HL-60 (cell line): ENCODE results near the gene C11orf42.

Source experiments
- DNase-seq, 2 experiments: peaks; one replicate each; pipeline ENCODE4 v3.0.0-alpha.2; 2010 to 2020; ENCODE audit warnings: low read depth in 1 of 2, low spot score in 1 of 2
- H3K27ac ChIP-seq: fragments of 250-450 bp; sonication (Bioruptor Pico); replicated peaks from 2 replicates; pipeline ENCODE4 v1.5.1; 2020; ENCODE audit warnings: mild to moderate bottlenecking, moderate library complexity
- H3K27me3 ChIP-seq: fragments of 250-450 bp; sonication (Bioruptor Pico); 2 replicates; pipeline ENCODE4 v1.5.1; 2021; ENCODE audit warnings: mild to moderate bottlenecking, moderate library complexity; ENCODE audit not compliant: insufficient read depth, poor library complexity, severe bottlenecking
- H3K4me3 ChIP-seq: replicated peaks from 2 replicates; pipeline ENCODE4 v1.5.1; 2011; ENCODE audit warnings: mild to moderate bottlenecking, control low read depth, low read length; ENCODE audit not compliant: insufficient read depth
- GABPA ChIP-seq: IDR thresholded peaks from 2 replicates; pipeline ENCODE4 v1.6.1; 2012; ENCODE audit warnings: low read depth
- POLR2AphosphoS5 ChIP-seq: IDR thresholded peaks from 2 replicates; pipeline ENCODE4 v1.6.1; 2012; ENCODE audit warnings: low read depth
- SPI1 ChIP-seq: IDR thresholded peaks from 2 replicates; pipeline ENCODE4 v1.6.1; 2012; ENCODE audit warnings: low read depth, mild to moderate bottlenecking, borderline replicate concordance
- TF ChIP-seq, protein P1 (sequence below): IDR thresholded peaks from one replicate; pipeline ENCODE4 v1.5.1; 2011; ENCODE audit warnings: low read length, control low read depth, inconsistent platforms; ENCODE audit not compliant: insufficient read depth
- TF ChIP-seq, protein P2 (sequence below): IDR thresholded peaks from 2 replicates; pipeline ENCODE4 v1.6.1; 2012; ENCODE audit warnings: low read depth; ENCODE audit not compliant: insufficient replicate concordance

C11orf42 gene

DNA sequence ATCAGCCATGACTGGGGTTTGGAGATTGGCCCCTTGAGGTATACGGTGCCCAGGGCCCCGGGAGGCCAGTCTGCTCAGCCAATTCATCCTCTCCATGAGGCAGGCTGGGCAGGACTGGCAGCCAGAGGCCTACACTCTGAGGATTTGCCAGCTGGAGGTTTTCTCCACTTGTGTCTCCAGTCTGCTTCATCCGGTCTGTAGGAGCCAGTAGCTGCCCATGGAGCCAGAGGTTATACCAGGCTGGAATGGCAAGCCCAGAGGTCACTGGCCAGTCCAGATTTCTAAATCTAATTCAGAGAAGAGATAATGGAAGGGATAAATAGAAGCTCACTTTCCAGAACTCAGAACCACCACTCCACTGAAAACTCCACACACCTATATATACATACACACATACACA, 19.1 kb downstream of the C11orf42 start:
- DNase-seq, result no peak
- Histone ChIP-seq H3K4me3 (no peak overlapping the region), H3K27me3 (no peaks in the 10 kb centered on the region), H3K27ac (no peak overlapping the region)
- no peak for TF ChIP-seq SPI1
- TF ChIP-seq, protein P1, sequence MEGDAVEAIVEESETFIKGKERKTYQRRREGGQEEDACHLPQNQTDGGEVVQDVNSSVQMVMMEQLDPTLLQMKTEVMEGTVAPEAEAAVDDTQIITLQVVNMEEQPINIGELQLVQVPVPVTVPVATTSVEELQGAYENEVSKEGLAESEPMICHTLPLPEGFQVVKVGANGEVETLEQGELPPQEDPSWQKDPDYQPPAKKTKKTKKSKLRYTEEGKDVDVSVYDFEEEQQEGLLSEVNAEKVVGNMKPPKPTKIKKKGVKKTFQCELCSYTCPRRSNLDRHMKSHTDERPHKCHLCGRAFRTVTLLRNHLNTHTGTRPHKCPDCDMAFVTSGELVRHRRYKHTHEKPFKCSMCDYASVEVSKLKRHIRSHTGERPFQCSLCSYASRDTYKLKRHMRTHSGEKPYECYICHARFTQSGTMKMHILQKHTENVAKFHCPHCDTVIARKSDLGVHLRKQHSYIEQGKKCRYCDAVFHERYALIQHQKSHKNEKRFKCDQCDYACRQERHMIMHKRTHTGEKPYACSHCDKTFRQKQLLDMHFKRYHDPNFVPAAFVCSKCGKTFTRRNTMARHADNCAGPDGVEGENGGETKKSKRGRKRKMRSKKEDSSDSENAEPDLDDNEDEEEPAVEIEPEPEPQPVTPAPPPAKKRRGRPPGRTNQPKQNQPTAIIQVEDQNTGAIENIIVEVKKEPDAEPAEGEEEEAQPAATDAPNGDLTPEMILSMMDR, result no peak
- TF ChIP-seq POLR2AphosphoS5, result no peak
- TF ChIP-seq, protein P2, sequence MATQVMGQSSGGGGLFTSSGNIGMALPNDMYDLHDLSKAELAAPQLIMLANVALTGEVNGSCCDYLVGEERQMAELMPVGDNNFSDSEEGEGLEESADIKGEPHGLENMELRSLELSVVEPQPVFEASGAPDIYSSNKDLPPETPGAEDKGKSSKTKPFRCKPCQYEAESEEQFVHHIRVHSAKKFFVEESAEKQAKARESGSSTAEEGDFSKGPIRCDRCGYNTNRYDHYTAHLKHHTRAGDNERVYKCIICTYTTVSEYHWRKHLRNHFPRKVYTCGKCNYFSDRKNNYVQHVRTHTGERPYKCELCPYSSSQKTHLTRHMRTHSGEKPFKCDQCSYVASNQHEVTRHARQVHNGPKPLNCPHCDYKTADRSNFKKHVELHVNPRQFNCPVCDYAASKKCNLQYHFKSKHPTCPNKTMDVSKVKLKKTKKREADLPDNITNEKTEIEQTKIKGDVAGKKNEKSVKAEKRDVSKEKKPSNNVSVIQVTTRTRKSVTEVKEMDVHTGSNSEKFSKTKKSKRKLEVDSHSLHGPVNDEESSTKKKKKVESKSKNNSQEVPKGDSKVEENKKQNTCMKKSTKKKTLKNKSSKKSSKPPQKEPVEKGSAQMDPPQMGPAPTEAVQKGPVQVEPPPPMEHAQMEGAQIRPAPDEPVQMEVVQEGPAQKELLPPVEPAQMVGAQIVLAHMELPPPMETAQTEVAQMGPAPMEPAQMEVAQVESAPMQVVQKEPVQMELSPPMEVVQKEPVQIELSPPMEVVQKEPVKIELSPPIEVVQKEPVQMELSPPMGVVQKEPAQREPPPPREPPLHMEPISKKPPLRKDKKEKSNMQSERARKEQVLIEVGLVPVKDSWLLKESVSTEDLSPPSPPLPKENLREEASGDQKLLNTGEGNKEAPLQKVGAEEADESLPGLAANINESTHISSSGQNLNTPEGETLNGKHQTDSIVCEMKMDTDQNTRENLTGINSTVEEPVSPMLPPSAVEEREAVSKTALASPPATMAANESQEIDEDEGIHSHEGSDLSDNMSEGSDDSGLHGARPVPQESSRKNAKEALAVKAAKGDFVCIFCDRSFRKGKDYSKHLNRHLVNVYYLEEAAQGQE, result no peak
- no peak for TF ChIP-seq GABPA

DNA sequence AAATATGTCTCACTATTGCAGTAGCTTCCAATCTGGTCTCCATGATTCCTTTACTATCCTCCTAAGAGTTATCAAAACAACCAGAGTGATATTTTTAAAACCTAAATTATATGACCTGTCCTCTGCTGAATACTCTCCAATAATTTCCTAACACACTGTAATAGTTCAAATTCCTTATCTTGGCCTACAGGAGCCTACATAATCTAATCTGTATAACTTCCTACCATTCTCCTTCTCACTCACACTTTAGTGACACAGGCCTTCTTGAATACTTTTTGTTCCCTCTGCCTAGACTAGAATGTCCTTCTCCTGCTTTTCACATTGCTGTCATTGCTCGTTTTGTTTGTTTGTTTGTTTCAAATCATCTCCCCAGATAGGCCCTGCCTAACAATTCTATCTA, 19.7 kb downstream of the C11orf42 start:
- Histone ChIP-seq H3K27ac (no peak overlapping the region), H3K4me3 (no peak overlapping the region), H3K27me3 (no peaks in the 10 kb centered on the region)
- no peak for TF ChIP-seq POLR2AphosphoS5
- TF ChIP-seq, protein P2, result no peak
- DNase-seq, result no peak

DNA sequence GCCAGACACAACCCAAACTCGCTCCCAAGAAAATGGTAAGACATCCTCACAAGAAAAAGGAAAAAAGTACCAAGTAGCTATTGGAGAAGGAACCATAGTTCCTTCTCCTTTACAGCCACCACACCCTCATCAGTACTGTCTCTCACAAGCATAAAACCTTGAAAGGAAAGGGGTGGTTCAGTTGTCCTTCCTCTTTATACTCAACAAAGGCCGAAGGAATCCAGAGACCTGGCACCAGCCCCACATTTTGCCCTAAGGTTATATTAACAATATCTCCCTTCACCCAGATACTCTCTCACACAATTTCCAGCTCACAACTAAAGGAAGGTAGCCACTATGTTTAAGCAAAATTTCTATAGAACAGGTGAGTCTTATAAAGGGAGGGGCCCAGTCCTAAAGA, 20.5 kb downstream of the C11orf42 start:
- H3K27me3 ChIP-seq, result no peaks in the 10 kb centered on the region

More for the DNA sequence above, 20.5 kb downstream of the C11orf42 start:
- H3K4me3 ChIP-seq, result no peak overlapping the region
- TF ChIP-seq, protein P1, result no peak
- TF ChIP-seq, protein P2, result no peak
- TF ChIP-seq GABPA (no peak), SPI1 (peak; percentile 7; the same call in 1 of the 2 replicates), POLR2AphosphoS5 (no peak)
- DNase-seq, result peak in 1 of 2 experiments; percentile 61
- H3K27ac ChIP-seq, result 0 out of 2 replicates have a peak overlapping the region, but pooled peaks have one; percentile 22
